ENCODE measurements around the gene SKA2.
A peak's percentile ranks its signal among the peaks of the same experiment; 100 is the strongest.
"Not testable (repeated sequence)": the region's sequence is repeated elsewhere in the genome, so short reads cannot be mapped to it uniquely, and the experiment has no call there.

Gene SKA2

DNA sequence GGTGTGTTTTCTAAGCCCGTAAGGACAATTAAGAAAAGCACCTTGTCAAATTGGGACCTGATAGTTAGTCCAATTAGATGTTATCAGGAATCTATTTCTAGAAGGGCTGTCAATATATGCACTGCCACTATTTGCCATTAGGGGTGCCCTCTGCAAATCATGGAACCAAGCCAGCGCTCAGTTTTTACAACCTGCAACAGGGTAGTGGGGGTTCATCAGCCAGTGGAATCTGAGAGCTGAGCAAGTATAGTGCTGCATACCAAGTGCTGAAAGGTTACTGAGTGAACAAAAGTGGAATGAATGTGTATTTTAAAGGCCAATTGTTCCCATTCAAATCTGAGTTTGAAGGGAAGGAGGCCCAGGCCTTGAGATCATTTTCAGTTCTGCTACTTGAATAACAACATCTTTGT, 11.0 kb upstream of the SKA2 start:
- Mint-ChIP-seq H3K27me3 (no peaks in the 10 kb centered on the region), H3K4me3 (no peak overlapping the region), H3K4me1 (ENCODE audit: low read depth) (peaks cover 2% of the 10 kb centered on the region), H3K9me3 (ENCODE audit: low read depth) (no peaks in the 10 kb centered on the region), H3K36me3 (no peaks in the 10 kb centered on the region), H3K27ac (no peak overlapping the region)

DNA sequence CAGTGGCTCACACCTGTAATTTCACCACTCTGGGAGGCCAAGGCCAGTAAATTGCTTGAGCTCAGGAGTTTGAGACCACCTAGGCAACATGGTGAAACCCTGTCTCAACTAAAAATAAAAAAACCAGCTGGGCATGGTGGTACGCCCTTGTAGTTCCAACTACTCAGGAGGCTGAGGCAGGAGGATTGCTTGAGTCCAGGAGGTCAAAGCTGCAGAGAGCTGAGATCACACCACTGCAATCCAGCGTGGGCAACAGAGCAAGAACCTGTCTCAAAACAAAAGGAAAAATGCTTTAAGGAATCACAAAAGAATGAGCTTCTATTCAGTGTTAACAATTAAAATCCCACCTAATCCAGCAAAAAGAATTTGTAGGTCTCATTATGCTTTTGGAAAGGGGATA, 6.5 kb upstream of the SKA2 start:
- H3K4me1 Mint-ChIP-seq (ENCODE audit: low read depth): peaks cover 2% of the 10 kb centered on the region
- no peaks in the 10 kb centered on the region for H3K36me3 Mint-ChIP-seq
- no peak overlapping the region for H3K4me3 Mint-ChIP-seq
- H3K27me3 Mint-ChIP-seq: no peaks in the 10 kb centered on the region
- H3K27ac Mint-ChIP-seq: no peak overlapping the region
- H3K9me3 Mint-ChIP-seq (ENCODE audit: low read depth): no peaks in the 10 kb centered on the region

DNA sequence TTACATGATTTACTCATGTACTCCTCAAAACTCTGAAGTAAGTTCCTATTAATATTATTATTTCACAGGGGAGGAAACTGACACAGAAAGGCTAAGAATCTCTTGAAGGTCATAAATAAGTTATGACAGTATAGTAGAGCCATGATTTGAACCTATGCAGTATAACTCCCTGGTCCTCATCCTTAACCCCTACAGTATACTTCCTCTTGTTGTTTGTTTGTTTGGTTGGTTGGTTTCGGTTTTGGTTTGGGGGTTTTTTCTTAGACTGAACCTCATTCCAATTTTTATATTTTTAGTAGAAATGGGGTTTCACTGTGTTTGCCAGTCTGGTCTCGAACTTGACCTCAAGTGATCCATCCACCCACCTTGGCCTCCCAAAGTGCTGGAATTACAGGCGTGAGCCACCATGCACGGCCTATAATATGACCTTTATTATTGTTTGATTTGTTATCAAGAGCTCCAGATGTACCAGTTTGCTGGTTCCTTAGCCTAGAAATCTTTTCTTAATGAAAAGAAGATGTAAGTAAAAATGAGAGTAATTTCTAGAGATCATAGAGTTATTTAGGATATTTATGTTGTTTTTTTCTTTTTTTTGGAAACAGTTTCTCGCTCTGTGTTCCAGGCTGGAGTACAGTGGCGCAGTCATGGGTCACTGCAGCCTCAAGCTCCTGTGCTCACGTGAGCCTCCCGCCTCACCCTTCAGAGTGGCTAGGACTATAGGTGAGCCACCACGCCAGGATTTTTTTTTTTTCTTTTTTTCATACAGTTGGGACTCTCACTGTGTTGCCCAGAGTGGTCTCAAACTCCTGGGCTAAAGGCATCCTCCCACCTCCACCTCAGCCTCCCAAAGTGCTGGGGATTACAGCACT, 5.4 kb upstream of the SKA2 start:
- Mint-ChIP-seq H3K4me1 (ENCODE audit: low read depth) (no peaks in the 10 kb centered on the region), H3K36me3 (no peaks in the 10 kb centered on the region), H3K4me3 (no peak overlapping the region)

DNA sequence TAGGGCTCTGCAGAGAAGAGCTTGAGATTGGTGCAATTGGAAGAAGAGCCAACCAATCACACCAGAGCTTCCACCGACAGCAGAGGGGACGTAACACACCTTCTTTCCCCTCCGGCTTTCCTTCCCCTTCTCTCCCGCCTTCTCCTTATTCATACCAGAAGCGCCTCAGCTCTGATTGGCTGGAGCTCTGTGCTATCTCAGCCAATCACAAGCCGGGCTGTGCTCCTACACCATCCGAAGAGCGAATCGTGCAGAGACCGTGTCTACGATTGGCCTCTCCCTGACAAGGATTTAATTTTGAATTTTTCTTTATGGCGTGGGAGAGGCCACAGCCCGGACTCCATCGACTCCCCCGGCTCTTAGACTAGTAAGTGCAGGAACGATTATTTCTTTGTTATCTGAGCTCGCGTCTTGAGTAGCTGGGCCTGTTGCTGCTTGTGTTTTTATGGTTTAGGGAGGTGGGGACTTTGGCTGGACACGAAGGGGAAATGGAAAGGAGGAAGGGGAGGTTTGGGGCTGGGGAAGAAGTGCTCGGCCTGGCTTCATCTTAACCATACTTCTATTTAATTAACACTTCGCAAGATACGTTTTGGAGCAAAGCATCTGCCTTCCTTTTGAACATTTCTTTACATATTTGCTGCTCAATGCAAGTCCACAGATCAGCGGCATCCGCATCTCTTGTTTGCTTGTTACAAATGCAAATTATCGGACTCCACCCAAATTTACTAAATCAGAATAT, 622 bp upstream of the SKA2 start, which contains the start of gene PRR11:
Gene PRR11 (plus strand): TSS at position 308 of the 739 bp plus-strand sequence. CDS start 14,007 bp downstream, outside the sequence.
- Mint-ChIP-seq H3K27me3 (no peaks in the 10 kb centered on the region), H3K36me3 (no peaks in the 10 kb centered on the region), H3K9me3 (ENCODE audit: low read depth) (no peaks in the 10 kb centered on the region), H3K4me3 (no peak within 1 kb of the TSS), H3K4me1 (ENCODE audit: low read depth) (peaks cover 21% of the 10 kb centered on the region), H3K27ac (no peak within 1 kb of the TSS)

More for the DNA sequence above, 5.4 kb upstream of the SKA2 start:
- Mint-ChIP-seq H3K27me3 (no peaks in the 10 kb centered on the region), H3K9me3 (ENCODE audit: low read depth) (no peaks in the 10 kb centered on the region), H3K27ac (no peak overlapping the region)

DNA sequence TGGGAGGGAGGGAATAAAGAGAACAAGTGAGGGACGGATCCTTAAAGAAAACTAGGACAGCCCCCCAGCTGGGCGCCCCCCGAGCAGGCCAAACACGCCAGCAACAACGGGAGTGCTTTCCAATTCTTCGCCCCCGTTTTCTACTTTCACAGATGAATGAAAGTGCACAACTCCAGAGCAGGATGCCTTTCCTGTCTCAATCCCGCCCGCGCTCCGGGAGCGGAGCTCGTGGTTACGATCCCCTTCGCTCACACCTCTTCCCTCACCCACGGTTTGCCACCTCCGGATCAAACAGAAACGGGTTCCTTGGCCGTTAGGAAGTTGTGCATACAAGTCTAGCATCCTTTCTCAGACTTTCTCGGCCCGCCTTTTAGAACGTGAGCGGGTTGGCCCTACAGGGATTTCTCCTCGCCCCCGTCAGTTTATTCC, 680 bp downstream of the SKA2 start:
- Mint-ChIP-seq H3K4me1 (ENCODE audit: low read depth) (peaks cover 23% of the 10 kb centered on the region), H3K27me3 (no peaks in the 10 kb centered on the region), H3K9me3 (ENCODE audit: low read depth) (no peaks in the 10 kb centered on the region), H3K36me3 (no peaks in the 10 kb centered on the region), H3K27ac (no peak overlapping the region), H3K4me3 (no peak overlapping the region)

DNA sequence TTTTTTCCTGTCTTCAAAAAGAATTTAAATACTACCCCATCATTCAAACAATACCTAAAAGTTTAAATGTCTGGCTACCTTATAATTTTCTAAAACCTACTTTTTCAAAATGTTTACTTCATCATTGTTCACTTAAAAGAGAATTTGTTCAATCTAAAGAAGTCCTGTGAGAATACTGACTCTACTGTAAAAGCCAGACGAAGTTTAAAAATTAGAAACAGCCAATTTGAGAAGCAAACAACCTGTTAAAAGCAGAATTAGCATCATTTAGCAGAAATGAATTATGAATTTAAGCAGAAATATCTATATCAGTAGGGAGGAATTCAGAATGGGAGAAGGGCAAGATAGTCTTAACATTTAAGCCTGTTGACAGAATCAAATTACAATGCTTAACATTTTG, 2.1 kb downstream of the SKA2 start:
- Mint-ChIP-seq H3K9me3 (ENCODE audit: low read depth) (no peaks in the 10 kb centered on the region), H3K4me3 (no peak overlapping the region), H3K27ac (no peak overlapping the region), H3K27me3 (no peaks in the 10 kb centered on the region), H3K36me3 (no peaks in the 10 kb centered on the region), H3K4me1 (ENCODE audit: low read depth) (peaks cover 25% of the 10 kb centered on the region)

DNA sequence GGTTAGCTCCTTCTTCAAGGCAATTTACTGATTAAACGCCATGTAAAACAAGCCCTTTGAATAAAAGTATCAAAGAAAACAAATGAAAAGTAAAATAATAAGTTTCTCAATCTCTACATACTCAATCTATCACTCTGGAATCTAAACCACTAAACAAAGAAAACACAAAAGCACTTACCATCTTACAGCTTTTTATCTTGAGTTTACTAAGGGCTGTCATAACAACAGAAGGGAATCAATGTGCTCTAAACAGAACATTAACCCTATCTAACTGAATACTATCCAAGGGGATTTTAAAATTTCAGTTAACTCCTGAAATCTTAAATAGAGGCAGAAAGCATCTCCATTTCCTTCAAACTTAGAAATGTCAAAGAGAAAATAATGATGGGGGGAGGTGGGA, 3.4 kb downstream of the SKA2 start:
- Mint-ChIP-seq H3K36me3 (no peaks in the 10 kb centered on the region), H3K27ac (no peak overlapping the region), H3K9me3 (ENCODE audit: low read depth) (no peaks in the 10 kb centered on the region), H3K27me3 (no peaks in the 10 kb centered on the region), H3K4me3 (peak overlapping the region; percentile 30), H3K4me1 (ENCODE audit: low read depth) (peaks cover 27% of the 10 kb centered on the region)

DNA sequence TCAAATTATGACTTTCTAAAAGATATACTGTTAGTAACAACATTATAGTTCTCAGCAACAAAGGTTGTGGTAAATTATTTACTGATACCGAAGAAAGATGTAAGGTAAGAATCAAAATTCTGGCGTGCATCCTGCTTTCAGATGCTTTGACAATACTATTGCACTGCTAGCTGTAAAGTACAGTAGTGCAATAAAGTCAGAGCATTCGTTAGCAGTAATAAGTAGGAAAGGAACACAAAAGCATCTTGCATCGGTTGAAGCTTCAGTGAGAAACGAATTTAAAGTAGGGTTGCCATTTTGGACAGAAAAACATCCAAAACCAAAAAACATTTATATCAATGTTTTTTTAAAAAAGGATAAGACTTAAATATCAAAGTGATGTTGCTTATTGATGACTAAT, 4.0 kb downstream of the SKA2 start:
- Mint-ChIP-seq H3K36me3 (no peaks in the 10 kb centered on the region), H3K9me3 (ENCODE audit: low read depth) (no peaks in the 10 kb centered on the region), H3K4me1 (ENCODE audit: low read depth) (peaks cover 27% of the 10 kb centered on the region), H3K27me3 (no peaks in the 10 kb centered on the region), H3K4me3 (no peak overlapping the region), H3K27ac (no peak overlapping the region)

DNA sequence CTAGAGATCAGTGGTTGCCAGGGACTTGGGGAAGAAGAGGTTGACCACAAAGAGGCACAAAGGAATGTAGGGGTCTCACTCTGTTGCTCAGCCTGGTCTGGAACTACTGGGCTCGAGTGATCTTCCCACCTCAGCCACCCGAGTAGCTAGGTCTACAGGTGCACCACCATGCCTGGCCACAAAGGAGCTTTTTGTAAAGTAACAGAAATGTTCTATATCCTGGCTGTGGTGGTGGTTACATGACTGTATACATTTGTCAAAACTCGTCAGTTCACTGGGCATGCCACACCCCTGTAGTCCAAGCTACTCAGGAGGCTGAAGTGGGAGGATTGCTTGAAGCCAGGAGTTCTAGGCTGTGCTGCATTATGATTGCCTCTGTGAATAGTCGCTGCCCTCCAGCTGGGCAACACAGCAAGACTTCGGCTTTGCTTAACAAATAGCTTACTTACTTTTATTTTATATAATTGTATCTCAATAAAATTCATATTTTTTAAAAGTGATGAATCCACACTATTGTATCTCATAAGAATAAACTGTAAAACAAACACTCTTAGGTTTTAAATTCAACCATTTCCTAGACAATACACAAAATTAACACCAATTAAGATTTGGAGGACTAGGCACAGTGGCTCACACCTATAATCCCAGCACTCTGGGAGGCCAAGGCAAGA, 5.0 kb downstream of the SKA2 start:
- Mint-ChIP-seq H3K27me3 (no peaks in the 10 kb centered on the region), H3K36me3 (no peaks in the 10 kb centered on the region), H3K27ac (no peak overlapping the region), H3K9me3 (ENCODE audit: low read depth) (no peaks in the 10 kb centered on the region), H3K4me3 (no peak overlapping the region), H3K4me1 (ENCODE audit: low read depth) (peaks cover 28% of the 10 kb centered on the region)

DNA sequence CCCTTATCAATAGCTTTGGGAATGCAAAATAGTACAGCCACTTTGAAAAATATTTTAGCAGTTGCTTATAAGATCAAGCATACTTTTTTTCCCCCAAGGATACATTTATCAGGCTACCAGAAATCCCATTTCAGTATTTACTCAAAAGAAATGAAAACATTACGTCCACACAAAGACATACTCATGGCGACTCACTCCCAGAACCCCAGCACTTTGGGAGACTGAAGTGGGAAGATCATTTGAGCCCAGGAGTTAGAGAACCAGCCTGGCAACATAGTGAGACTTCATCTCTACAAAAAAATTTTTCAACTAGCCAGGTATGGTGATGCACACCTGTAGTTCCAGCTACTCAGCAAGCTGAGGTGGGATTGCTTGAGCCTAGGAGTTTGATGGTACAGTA, 5.9 kb downstream of the SKA2 start:
- Mint-ChIP-seq H3K27me3 (no peaks in the 10 kb centered on the region), H3K27ac (no peak overlapping the region), H3K4me1 (ENCODE audit: low read depth) (peaks cover 25% of the 10 kb centered on the region), H3K4me3 (no peak overlapping the region), H3K9me3 (ENCODE audit: low read depth) (no peaks in the 10 kb centered on the region), H3K36me3 (no peaks in the 10 kb centered on the region)

DNA sequence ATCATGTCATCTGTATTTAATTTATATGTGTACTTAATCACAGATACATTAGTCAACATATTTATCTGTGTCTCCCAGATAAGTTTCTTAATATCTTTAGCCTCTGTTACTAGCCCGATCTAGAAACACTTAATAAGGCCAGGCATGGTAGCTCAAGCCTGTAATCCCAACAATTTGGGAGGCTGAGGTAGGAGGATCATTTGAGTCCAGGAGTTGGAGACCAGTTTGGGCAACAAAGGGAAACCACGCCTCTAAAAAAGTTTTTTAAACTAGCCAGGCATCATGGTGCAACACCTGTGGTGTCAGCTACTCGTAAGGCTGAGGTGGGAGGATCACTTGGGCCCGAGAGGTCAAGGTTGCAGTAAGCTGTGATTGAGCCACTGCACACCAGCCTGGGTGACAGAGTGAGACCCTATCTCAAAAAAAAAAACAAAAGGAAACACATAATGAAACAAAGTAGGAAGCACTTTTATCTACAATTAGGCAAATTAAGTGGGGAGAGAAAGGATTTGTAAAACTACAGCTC, 9.4 kb downstream of the SKA2 start:
- peaks cover 11% of the 10 kb centered on the region for H3K4me1 Mint-ChIP-seq (ENCODE audit: low read depth)
- H3K9me3 Mint-ChIP-seq (ENCODE audit: low read depth): no peaks in the 10 kb centered on the region
- H3K27ac Mint-ChIP-seq: no peak overlapping the region
- H3K36me3 Mint-ChIP-seq: no peaks in the 10 kb centered on the region
- no peak overlapping the region for H3K4me3 Mint-ChIP-seq
- H3K27me3 Mint-ChIP-seq: no peaks in the 10 kb centered on the region

DNA sequence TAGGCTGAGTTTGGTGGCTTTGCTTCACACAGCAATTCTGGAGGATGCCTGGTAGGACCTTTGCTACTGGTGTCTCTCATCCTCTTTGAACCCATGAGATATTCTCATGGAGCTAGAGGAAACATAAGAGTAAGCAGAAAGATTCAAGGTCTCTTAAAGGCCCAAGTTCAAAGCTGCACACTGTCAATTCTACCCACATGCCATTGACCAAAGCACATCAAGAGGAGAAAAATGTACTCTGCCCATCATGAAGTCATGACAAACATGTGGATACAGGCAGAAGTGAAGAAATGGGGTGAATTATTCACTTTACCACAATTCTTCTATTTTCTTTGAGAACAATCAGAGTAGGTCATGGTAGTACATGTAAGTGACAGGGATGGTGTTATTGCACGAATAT, 13.1 kb downstream of the SKA2 start:
- Mint-ChIP-seq H3K27me3 (no peaks in the 10 kb centered on the region), H3K27ac (no peak overlapping the region), H3K9me3 (ENCODE audit: low read depth) (no peaks in the 10 kb centered on the region), H3K36me3 (no peaks in the 10 kb centered on the region), H3K4me1 (ENCODE audit: low read depth) (peaks cover 5% of the 10 kb centered on the region), H3K4me3 (no peak overlapping the region)

DNA sequence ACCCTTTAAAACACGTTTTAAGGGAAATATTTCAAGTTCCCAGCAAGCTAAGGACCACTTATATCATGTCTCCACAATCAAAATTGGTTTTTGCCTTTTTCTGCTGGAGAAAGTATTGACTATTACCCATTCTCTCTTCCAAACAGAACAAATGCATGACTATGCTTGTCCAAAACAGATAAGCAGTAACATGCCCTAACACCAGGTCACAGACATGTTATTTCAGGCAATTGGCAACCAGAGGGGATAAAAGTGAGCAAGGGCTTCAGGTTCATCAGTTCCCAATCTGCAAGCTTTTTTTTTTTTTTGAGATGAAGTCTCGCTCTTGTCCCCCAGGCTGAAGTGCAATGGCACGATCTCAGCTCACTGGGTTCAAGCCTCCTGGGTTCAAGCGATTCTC, 15.0 kb downstream of the SKA2 start:
- Mint-ChIP-seq H3K4me1 (ENCODE audit: low read depth) (peaks cover 6% of the 10 kb centered on the region), H3K27me3 (no peaks in the 10 kb centered on the region), H3K4me3 (no peak overlapping the region), H3K27ac (no peak overlapping the region), H3K9me3 (ENCODE audit: low read depth) (no peaks in the 10 kb centered on the region), H3K36me3 (no peaks in the 10 kb centered on the region)

DNA sequence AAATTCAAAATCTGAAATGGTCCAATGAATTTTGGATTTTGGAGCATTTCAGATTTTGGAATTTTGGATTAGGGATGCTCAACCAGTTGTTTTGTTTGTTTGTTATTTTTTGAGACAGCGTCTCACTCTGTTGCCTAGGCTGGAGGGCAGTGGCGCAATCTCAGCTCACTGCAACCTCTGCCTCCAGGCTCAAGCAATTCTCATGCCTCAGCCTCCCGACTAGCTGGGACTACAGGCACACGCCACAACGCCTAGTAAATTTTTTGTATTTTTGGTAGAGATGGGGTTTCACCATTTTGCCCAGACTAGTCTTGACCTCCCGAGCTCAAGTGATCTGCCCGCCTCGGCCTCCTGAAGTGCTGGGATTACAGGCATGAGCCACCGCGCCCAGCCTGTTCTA, 16.6 kb downstream of the SKA2 start:
- H3K9me3 Mint-ChIP-seq (ENCODE audit: low read depth); H3K27me3 Mint-ChIP-seq; H3K4me1 Mint-ChIP-seq (ENCODE audit: low read depth); H3K27ac Mint-ChIP-seq; H3K4me3 Mint-ChIP-seq; H3K36me3 Mint-ChIP-seq: not testable (repeated sequence)

DNA sequence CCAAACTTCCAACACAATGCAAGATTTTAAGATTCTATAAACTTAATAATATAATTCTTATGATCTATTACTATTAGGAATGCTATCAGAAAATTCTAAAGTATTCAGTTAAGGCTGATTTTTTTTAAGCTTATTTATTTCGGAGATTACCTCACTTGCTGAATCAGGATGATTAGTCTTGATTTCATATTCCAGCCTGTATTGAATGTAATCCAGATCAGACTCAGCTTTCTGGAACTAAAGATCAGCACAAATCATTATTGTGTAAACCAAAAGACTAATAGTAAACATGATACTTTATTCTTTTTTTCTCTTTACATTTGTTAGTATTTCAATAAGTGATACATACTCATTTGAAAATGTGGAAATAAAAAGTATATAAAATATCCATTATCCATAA, 23.9 kb downstream of the SKA2 start:
- H3K27ac Mint-ChIP-seq: no peak overlapping the region
- H3K9me3 Mint-ChIP-seq (ENCODE audit: low read depth): no peaks in the 10 kb centered on the region
- H3K36me3 Mint-ChIP-seq: peaks cover 3% of the 10 kb centered on the region
- H3K4me1 Mint-ChIP-seq (ENCODE audit: low read depth): peaks cover 2% of the 10 kb centered on the region
- no peaks in the 10 kb centered on the region for H3K27me3 Mint-ChIP-seq
- H3K4me3 Mint-ChIP-seq: no peak overlapping the region
